ENCODE results near the gene MVB12B. TPM values are rescaled to one million over a fixed set of nuclear protein-coding genes. Genes with fewer than 3 reads are reported as not detected.

Gene MVB12B
- total and polyA plus RNA-seq, 2 experiments from 2014 or later: 19.0 to 29.9 TPM

GRCh38 chr9:126452106-126452505 is 125.5 kb downstream of the MVB12B start:
- Histone ChIP-seq H3K27me3 (no peaks in the 10 kb centered on the region), H3K9me3 (ENCODE audit: low read depth) (no peaks in the 10 kb centered on the region), H3K4me1 (ENCODE audit: low read depth) (no peaks in the 10 kb centered on the region), H3K27ac (no peak overlapping the region), H3K4me3 (no peak overlapping the region), H3K36me3 (no peaks in the 10 kb centered on the region)
- TF ChIP-seq CTCF (IDR thresholded peaks at IDR 0.05; ENCODE audit: low read depth, low read length): no peak
- DNase-seq (ENCODE audit: low read depth in 1 of 2, low spot score in 1 of 2): no peak

- H3K27me3 ChIP-seq: no peaks in the 10 kb centered on the region
- H3K9me3 ChIP-seq (ENCODE audit: low read depth): no peaks in the 10 kb centered on the region
- no peak for TF ChIP-seq CTCF (IDR thresholded peaks at IDR 0.05; ENCODE audit: low read depth, low read length)
- no peak overlapping the region for H3K27ac ChIP-seq
- no peaks in the 10 kb centered on the region for H3K4me1 ChIP-seq (ENCODE audit: low read depth)
- H3K36me3 ChIP-seq: no peaks in the 10 kb centered on the region
- no peak overlapping the region for H3K4me3 ChIP-seq
- DNase-seq (ENCODE audit: low read depth in 1 of 2, low spot score in 1 of 2): no peak
Measured at GRCh38 chr9:126453156-126453963, 126.7 kb downstream of the MVB12B start.

- no peak overlapping the region for H3K27ac ChIP-seq
- DNase-seq (ENCODE audit: low read depth in 1 of 2, low spot score in 1 of 2): no peak
- H3K36me3 ChIP-seq: no peaks in the 10 kb centered on the region
- H3K9me3 ChIP-seq (ENCODE audit: low read depth): no peaks in the 10 kb centered on the region
- H3K4me1 ChIP-seq (ENCODE audit: low read depth): no peaks in the 10 kb centered on the region
- TF ChIP-seq CTCF (IDR thresholded peaks at IDR 0.05; ENCODE audit: low read depth, low read length): no peak
- H3K27me3 ChIP-seq: no peaks in the 10 kb centered on the region
- H3K4me3 ChIP-seq: no peak overlapping the region
Measured at GRCh38 chr9:126454215-126454614, 127.6 kb downstream of the MVB12B start.

GRCh38 chr9:126454795-126455194 is 128.2 kb downstream of the MVB12B start:
- H3K4me3 ChIP-seq: no peak overlapping the region
- DNase-seq (ENCODE audit: low read depth in 1 of 2, low spot score in 1 of 2): no peak

GRCh38 chr9:126456441-126457174 is 130.0 kb downstream of the MVB12B start:
- no peak for TF ChIP-seq CTCF (IDR thresholded peaks at IDR 0.05; ENCODE audit: low read depth, low read length)
- Histone ChIP-seq H3K4me1 (ENCODE audit: low read depth) (no peaks in the 10 kb centered on the region), H3K27ac (no peak overlapping the region), H3K9me3 (ENCODE audit: low read depth) (no peaks in the 10 kb centered on the region), H3K36me3 (no peaks in the 10 kb centered on the region), H3K4me3 (no peak overlapping the region), H3K27me3 (no peaks in the 10 kb centered on the region)
- peak in 1 of 2 donors; percentile 20 for DNase-seq (ENCODE audit: low read depth in 1 of 2, low spot score in 1 of 2)

More at GRCh38 chr9:126454795-126455194, 128.2 kb downstream of the MVB12B start:
- H3K27me3 ChIP-seq: no peaks in the 10 kb centered on the region
- H3K27ac ChIP-seq: no peak overlapping the region
- H3K4me1 ChIP-seq (ENCODE audit: low read depth): no peaks in the 10 kb centered on the region
- H3K9me3 ChIP-seq (ENCODE audit: low read depth): no peaks in the 10 kb centered on the region
- no peaks in the 10 kb centered on the region for H3K36me3 ChIP-seq
- TF ChIP-seq CTCF (IDR thresholded peaks at IDR 0.05; ENCODE audit: low read depth, low read length): no peak
